ENCODE results near the gene MAPK1IP1L.
A peak's percentile ranks its signal among the peaks of the same experiment; 100 is the strongest.

The MAPK1IP1L gene

DNA sequence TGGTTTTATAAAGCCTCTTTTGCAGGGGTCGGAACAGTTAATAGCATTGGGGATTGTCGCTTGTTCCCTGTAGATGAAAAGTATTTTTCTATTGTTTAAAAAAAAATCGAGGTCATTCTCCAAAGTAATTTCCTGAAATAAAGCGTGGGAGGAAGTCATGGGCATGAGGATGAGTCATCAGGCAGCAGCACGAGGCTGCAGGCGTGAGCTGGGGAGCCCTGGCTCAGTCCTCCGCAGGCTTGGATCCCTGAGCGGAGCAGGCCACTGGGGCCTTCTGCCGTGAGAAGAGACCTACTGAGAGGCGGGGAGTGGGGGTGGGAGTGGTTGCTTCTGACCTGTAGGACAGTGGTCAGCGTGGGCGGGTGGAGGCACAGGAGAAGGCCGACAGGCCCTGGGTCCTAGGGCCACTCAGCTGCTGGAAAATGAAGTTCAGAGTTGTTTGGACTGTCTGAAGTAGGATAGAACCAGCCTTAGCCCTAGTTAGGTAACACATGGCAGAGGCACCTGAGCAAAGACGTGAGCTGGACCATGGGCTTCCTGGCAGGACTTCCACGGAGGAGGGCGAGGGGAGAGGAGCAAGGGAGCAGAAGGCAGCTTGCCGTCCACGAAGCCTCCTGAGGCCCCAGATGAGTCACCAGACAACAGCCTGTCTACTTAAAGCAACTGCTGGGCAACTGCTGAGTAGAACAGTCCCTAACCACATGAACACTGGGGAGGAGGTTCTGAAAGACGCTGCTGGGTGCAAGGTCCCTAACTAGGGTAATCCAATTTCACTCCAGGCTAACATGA is 56.5 kb downstream of the MAPK1IP1L start (continued):
- TF ChIP-seq, protein P1, sequence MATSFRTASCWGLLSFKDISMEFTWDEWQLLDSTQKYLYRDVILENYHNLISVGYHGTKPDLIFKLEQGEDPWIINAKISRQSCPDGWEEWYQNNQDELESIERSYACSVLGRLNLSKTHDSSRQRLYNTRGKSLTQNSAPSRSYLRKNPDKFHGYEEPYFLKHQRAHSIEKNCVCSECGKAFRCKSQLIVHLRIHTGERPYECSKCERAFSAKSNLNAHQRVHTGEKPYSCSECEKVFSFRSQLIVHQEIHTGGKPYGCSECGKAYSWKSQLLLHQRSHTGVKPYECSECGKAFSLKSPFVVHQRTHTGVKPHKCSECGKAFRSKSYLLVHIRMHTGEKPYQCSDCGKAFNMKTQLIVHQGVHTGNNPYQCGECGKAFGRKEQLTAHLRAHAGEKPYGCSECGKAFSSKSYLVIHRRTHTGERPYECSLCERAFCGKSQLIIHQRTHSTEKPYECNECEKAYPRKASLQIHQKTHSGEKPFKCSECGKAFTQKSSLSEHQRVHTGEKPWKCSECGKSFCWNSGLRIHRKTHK (tag by site-specific recombination; IDR thresholded peaks at IDR 0.05) = no peak
- TF ChIP-seq ZNF48 (tag by site-specific recombination; IDR thresholded peaks at IDR 0.05) (no peak), ZNF223 (tag by site-specific recombination; IDR thresholded peaks at IDR 0.05) (no peak), ZFP69B (tag by site-specific recombination; IDR thresholded peaks at IDR 0.05) (peak; percentile 34; the same call in 1 of the 2 replicates), SETDB1 (IDR thresholded peaks at IDR 0.05; ENCODE audit: insufficient read length, low read length) (no peak), IKZF3 (tag by site-specific recombination; IDR thresholded peaks at IDR 0.05) (no peak), ZNF768 (tag by site-specific recombination; IDR thresholded peaks at IDR 0.05) (no peak), ZNF112 (tag by site-specific recombination; IDR thresholded peaks at IDR 0.05) (no peak), ZNF747 (tag by site-specific recombination; IDR thresholded peaks at IDR 0.05) (no peak), ZNF621 (tag by site-specific recombination; IDR thresholded peaks at IDR 0.05) (no peak), ZNF658 (tag by site-specific recombination; IDR thresholded peaks at IDR 0.05) (no peak), ZFP3 (tag by site-specific recombination; IDR thresholded peaks at IDR 0.05; ENCODE audit: low read depth) (no peak), ZNF548 (tag by site-specific recombination; IDR thresholded peaks at IDR 0.05) (no peak), ZNF701 (tag by site-specific recombination; IDR thresholded peaks at IDR 0.05) (no peak), BCL11B (tag by site-specific recombination; IDR thresholded peaks at IDR 0.05; ENCODE audit: low read depth) (no peak), ZNF155 (tag by site-specific recombination; IDR thresholded peaks at IDR 0.05) (no peak), ZEB2 (tag by site-specific recombination; IDR thresholded peaks at IDR 0.05) (no peak), KLF1 (tag by site-specific recombination; IDR thresholded peaks at IDR 0.05) (no peak), ZNF311 (tag by site-specific recombination; IDR thresholded peaks at IDR 0.05; ENCODE audit: borderline replicate concordance) (no peak), ZNF501 (tag by site-specific recombination; IDR thresholded peaks at IDR 0.05) (peak; percentile 47; the same call in 1 of the 2 replicates)
- TF ChIP-seq, protein P2, sequence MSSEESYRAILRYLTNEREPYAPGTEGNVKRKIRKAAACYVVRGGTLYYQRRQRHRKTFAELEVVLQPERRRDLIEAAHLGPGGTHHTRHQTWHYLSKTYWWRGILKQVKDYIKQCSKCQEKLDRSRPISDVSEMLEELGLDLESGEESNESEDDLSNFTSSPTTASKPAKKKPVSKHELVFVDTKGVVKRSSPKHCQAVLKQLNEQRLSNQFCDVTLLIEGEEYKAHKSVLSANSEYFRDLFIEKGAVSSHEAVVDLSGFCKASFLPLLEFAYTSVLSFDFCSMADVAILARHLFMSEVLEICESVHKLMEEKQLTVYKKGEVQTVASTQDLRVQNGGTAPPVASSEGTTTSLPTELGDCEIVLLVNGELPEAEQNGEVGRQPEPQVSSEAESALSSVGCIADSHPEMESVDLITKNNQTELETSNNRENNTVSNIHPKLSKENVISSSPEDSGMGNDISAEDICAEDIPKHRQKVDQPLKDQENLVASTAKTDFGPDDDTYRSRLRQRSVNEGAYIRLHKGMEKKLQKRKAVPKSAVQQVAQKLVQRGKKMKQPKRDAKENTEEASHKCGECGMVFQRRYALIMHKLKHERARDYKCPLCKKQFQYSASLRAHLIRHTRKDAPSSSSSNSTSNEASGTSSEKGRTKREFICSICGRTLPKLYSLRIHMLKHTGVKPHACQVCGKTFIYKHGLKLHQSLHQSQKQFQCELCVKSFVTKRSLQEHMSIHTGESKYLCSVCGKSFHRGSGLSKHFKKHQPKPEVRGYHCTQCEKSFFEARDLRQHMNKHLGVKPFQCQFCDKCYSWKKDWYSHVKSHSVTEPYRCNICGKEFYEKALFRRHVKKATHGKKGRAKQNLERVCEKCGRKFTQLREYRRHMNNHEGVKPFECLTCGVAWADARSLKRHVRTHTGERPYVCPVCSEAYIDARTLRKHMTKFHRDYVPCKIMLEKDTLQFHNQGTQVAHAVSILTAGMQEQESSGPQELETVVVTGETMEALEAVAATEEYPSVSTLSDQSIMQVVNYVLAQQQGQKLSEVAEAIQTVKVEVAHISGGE (tag by site-specific recombination; conservative IDR thresholded peaks at IDR 0.05; ENCODE audit: low read depth) = no peak
- TF ChIP-seq, protein P3, sequence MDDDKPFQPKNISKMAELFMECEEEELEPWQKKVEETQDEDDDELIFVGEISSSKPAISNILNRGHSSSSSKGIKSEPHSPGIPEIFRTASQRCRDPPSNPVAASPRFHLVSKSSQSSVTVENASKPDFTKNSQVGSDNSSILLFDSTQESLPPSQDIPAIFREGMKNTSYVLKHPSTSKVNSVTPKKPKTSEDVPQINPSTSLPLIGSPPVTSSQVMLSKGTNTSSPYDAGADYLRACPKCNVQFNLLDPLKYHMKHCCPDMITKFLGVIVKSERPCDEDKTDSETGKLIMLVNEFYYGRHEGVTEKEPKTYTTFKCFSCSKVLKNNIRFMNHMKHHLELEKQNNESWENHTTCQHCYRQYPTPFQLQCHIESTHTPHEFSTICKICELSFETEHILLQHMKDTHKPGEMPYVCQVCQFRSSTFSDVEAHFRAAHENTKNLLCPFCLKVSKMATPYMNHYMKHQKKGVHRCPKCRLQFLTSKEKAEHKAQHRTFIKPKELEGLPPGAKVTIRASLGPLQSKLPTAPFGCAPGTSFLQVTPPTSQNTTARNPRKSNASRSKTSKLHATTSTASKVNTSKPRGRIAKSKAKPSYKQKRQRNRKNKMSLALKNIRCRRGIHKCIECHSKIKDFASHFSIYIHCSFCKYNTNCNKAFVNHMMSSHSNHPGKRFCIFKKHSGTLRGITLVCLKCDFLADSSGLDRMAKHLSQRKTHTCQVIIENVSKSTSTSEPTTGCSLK (tag by site-specific recombination; IDR thresholded peaks at IDR 0.05) = no peak
- TF ChIP-seq, protein P4, sequence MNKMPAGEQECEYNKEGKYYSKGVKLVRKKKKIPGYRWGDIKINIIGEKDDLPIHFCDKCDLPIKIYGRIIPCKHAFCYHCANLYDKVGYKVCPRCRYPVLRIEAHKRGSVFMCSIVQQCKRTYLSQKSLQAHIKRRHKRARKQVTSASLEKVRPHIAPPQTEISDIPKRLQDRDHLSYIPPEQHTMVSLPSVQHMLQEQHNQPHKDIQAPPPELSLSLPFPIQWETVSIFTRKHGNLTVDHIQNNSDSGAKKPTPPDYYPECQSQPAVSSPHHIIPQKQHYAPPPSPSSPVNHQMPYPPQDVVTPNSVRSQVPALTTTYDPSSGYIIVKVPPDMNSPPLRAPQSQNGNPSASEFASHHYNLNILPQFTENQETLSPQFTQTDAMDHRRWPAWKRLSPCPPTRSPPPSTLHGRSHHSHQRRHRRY (tag by site-specific recombination; IDR thresholded peaks at IDR 0.05) = no peak
- TF ChIP-seq, protein P5, sequence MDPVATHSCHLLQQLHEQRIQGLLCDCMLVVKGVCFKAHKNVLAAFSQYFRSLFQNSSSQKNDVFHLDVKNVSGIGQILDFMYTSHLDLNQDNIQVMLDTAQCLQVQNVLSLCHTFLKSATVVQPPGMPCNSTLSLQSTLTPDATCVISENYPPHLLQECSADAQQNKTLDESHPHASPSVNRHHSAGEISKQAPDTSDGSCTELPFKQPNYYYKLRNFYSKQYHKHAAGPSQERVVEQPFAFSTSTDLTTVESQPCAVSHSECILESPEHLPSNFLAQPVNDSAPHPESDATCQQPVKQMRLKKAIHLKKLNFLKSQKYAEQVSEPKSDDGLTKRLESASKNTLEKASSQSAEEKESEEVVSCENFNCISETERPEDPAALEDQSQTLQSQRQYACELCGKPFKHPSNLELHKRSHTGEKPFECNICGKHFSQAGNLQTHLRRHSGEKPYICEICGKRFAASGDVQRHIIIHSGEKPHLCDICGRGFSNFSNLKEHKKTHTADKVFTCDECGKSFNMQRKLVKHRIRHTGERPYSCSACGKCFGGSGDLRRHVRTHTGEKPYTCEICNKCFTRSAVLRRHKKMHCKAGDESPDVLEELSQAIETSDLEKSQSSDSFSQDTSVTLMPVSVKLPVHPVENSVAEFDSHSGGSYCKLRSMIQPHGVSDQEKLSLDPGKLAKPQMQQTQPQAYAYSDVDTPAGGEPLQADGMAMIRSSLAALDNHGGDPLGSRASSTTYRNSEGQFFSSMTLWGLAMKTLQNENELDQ (tag by site-specific recombination; IDR thresholded peaks at IDR 0.05; ENCODE audit: low read depth) = no peak
- TF ChIP-seq, protein P6, sequence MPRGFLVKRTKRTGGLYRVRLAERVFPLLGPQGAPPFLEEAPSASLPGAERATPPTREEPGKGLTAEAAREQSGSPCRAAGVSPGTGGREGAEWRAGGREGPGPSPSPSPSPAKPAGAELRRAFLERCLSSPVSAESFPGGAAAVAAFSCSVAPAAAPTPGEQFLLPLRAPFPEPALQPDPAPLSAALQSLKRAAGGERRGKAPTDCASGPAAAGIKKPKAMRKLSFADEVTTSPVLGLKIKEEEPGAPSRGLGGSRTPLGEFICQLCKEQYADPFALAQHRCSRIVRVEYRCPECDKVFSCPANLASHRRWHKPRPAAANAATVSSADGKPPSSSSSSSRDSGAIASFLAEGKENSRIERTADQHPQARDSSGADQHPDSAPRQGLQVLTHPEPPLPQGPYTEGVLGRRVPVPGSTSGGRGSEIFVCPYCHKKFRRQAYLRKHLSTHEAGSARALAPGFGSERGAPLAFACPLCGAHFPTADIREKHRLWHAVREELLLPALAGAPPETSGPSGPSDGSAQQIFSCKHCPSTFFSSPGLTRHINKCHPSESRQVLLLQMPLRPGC (tag by site-specific recombination; IDR thresholded peaks at IDR 0.05) = no peak
- TF ChIP-seq, protein P7, sequence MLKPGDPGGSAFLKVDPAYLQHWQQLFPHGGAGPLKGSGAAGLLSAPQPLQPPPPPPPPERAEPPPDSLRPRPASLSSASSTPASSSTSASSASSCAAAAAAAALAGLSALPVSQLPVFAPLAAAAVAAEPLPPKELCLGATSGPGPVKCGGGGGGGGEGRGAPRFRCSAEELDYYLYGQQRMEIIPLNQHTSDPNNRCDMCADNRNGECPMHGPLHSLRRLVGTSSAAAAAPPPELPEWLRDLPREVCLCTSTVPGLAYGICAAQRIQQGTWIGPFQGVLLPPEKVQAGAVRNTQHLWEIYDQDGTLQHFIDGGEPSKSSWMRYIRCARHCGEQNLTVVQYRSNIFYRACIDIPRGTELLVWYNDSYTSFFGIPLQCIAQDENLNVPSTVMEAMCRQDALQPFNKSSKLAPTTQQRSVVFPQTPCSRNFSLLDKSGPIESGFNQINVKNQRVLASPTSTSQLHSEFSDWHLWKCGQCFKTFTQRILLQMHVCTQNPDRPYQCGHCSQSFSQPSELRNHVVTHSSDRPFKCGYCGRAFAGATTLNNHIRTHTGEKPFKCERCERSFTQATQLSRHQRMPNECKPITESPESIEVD (tag by site-specific recombination; IDR thresholded peaks at IDR 0.05) = no peak
